K562 (cell line): ENCODE data around the gene MACF1. TPM values are rescaled to one million over a fixed set of nuclear protein-coding genes. Genes with fewer than 3 reads are reported as not detected.

Experiments
- ETV6 ChIP-seq, 3 experiments: fragments of 150-350 bp in 1 of 3; sonication (generic) in 1 of 3; formaldehyde crosslinking in 1 of 3; IDR thresholded peaks; 2 replicates each; pipeline versions ENCODE4 v1.6.1 to v1.8.0; 2014 to 2022; ENCODE audit warnings: borderline replicate concordance in 2 of 3, low read depth in 2 of 3, antibody characterized with exemption in 1 of 3, low read length in 1 of 3, mild to moderate bottlenecking in 1 of 3, missing genetic modification reagents in 1 of 3
- FOXJ2 ChIP-seq: fragments of 200-800 bp; sonication (Bioruptor generic); IDR thresholded peaks from 2 replicates; pipeline ENCODE4 v1.6.1; 2016; ENCODE audit warnings: missing genetic modification characterization, missing compliant biosample characterization
- KHSRP ChIP-seq: fragments of 450-650 bp; IDR thresholded peaks from 2 replicates; pipeline ENCODE4 v1.6.1; 2017
- NONO ChIP-seq, 2 experiments: fragments of 200-400 bp in 1 of 2; fragments of 450-650 bp in 1 of 2; formaldehyde crosslinking in 1 of 2; IDR thresholded peaks; 2 replicates each; pipeline ENCODE4 v1.6.1; 2017; ENCODE audit warnings: low read depth in 2 of 2, mild to moderate bottlenecking in 2 of 2, moderate library complexity in 2 of 2, low read length in 1 of 2
- PML ChIP-seq: IDR thresholded peaks from 2 replicates; pipeline ENCODE4 v1.6.1; 2012; ENCODE audit warnings: low read length, inconsistent platforms
- ZBTB17 ChIP-seq: fragments of 450-650 bp; formaldehyde crosslinking; IDR thresholded peaks from 2 replicates; pipeline ENCODE4 v1.4.0; 2020; ENCODE audit warnings: mild to moderate bottlenecking
- ZC3H4 ChIP-seq: sonication (generic); formaldehyde crosslinking; IDR thresholded peaks from 2 replicates; pipeline ENCODE4 v1.9.0; 2021; ENCODE audit warnings: missing genetic modification reagents, borderline replicate concordance
- ZNF24 ChIP-seq: fragments of 450-650 bp; IDR thresholded peaks from 2 replicates; pipeline ENCODE4 v1.6.1; 2016
- polyA plus RNA-seq, 8 experiments: library from polyadenylated mRNA; depleted of rRNA in 4 of 8; stranded (reverse) in 5 of 8; unstranded in 3 of 8; fragments of >200 nt; fragmentation: Nextera tagmentation in 2 of 8; fragmentation: Illumina TruSeq in 1 of 8; extraction: Ambion mirVana in 2 of 8; extraction: Trizol in 1 of 8; gene quantifications; 2 replicates each; pipeline versions ENCODE4 v1.2.1 to v1.2.3, GENCODE V29; 2011 to 2014; ENCODE audit warnings: inconsistent platforms in 1 of 8, missing spikeins in 1 of 8
- total RNA-seq, 7 experiments: library from RNA; depleted of rRNA in 6 of 7; stranded (reverse); fragments of >200 nt in 6 of 7; fragmentation: Illumina TruSeq in 2 of 7; extraction: Trizol in 2 of 7; gene quantifications; 2 replicates each; pipeline versions ENCODE4 v1.2.1 to v1.2.3, GENCODE V29; 2011 to 2021; ENCODE audit warnings: low replicate concordance in 1 of 7
- TF ChIP-seq, protein P1 (sequence below): fragments of 450-650 bp; IDR thresholded peaks from 2 replicates; pipeline ENCODE4 v1.6.1; 2016; ENCODE audit warnings: missing biosample characterization, missing genetic modification characterization
- TF ChIP-seq, protein P2 (sequence below): sonication (generic); formaldehyde crosslinking; IDR thresholded peaks from 2 replicates; pipeline ENCODE4 v1.8.0; 2023; ENCODE audit warnings: mild to moderate bottlenecking, missing genetic modification reagents
- TF ChIP-seq, protein P3 (sequence below), 2 experiments: fragments of 450-650 bp; IDR thresholded peaks; 2 replicates each; pipeline ENCODE4 v1.6.1; 2016; ENCODE audit warnings: mild to moderate bottlenecking in 2 of 2, borderline replicate concordance in 1 of 2, low read depth in 1 of 2, moderate library complexity in 1 of 2

Gene MACF1
- total and polyA plus RNA-seq, 9 of the 15 experiments (the other 6 are each of a cell fraction or from before 2014, with no cell fraction given): 13.2 to 232 (median 112) TPM

DNA sequence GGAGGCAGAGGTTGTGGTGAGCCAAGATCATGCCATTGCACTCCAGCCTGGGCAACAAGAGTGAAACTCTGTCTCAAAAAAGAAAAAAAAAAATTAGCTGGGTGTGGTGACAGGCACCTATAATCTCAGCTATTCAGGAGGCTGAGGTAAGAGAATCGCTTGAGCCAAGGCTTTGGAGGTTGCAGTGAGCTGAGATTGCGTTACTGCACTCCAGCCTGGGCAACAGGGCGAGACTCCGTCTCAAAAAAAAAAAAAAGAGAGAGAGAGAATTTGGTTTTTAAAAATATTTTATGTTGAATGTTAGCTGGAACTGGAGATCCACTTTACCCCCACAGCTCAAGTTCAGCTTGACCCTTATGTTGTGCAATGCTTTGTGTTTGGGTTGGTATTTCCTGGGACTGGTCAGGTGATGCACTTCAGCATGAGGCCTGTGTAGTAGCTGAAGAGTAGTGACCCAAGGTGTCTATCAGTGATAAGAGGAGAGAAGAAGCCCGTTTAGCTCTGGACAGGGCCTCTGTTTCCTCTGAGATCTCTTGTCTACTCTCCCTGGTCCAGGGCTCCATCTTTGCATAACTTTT lies 36.8 kb upstream of the MACF1 start (continued):
- no peak for TF ChIP-seq ETV6 (IDR thresholded peaks at IDR 0.05; ENCODE audit: borderline replicate concordance in 1 of 2, low read depth in 2 of 2, low read length in 1 of 2)
- TF ChIP-seq ETV6 (CRISPR knock-in tag; IDR thresholded peaks at IDR 0.05; ENCODE audit: borderline replicate concordance): no peak
- TF ChIP-seq, protein P1, sequence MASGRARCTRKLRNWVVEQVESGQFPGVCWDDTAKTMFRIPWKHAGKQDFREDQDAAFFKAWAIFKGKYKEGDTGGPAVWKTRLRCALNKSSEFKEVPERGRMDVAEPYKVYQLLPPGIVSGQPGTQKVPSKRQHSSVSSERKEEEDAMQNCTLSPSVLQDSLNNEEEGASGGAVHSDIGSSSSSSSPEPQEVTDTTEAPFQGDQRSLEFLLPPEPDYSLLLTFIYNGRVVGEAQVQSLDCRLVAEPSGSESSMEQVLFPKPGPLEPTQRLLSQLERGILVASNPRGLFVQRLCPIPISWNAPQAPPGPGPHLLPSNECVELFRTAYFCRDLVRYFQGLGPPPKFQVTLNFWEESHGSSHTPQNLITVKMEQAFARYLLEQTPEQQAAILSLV (tag): peak; percentile 92
- 0 out of 2 replicates have a peak, but pooled peaks have one; percentile 24 for TF ChIP-seq KHSRP
- peak in 1 of 2 experiments; percentile 86; a peak in 1 of 4 replicates for TF ChIP-seq NONO (IDR thresholded peaks at IDR 0.05; ENCODE audit: low read depth in 2 of 2, low read length in 1 of 2)
- TF ChIP-seq, protein P2, sequence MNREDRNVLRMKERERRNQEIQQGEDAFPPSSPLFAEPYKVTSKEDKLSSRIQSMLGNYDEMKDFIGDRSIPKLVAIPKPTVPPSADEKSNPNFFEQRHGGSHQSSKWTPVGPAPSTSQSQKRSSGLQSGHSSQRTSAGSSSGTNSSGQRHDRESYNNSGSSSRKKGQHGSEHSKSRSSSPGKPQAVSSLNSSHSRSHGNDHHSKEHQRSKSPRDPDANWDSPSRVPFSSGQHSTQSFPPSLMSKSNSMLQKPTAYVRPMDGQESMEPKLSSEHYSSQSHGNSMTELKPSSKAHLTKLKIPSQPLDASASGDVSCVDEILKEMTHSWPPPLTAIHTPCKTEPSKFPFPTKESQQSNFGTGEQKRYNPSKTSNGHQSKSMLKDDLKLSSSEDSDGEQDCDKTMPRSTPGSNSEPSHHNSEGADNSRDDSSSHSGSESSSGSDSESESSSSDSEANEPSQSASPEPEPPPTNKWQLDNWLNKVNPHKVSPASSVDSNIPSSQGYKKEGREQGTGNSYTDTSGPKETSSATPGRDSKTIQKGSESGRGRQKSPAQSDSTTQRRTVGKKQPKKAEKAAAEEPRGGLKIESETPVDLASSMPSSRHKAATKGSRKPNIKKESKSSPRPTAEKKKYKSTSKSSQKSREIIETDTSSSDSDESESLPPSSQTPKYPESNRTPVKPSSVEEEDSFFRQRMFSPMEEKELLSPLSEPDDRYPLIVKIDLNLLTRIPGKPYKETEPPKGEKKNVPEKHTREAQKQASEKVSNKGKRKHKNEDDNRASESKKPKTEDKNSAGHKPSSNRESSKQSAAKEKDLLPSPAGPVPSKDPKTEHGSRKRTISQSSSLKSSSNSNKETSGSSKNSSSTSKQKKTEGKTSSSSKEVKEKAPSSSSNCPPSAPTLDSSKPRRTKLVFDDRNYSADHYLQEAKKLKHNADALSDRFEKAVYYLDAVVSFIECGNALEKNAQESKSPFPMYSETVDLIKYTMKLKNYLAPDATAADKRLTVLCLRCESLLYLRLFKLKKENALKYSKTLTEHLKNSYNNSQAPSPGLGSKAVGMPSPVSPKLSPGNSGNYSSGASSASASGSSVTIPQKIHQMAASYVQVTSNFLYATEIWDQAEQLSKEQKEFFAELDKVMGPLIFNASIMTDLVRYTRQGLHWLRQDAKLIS (CRISPR knock-in tag): no peak
- peak; percentile 93 for TF ChIP-seq PML
- 0 out of 2 replicates have a peak, but pooled peaks have one; percentile 49 for TF ChIP-seq ZNF24
- 0 out of 2 replicates have a peak, but pooled peaks have one; percentile 60 for TF ChIP-seq ZBTB17 (CRISPR knock-in tag)
- TF ChIP-seq FOXJ2 (tag): peak; percentile 74
- no peak for TF ChIP-seq ZC3H4
- TF ChIP-seq, protein P3, sequence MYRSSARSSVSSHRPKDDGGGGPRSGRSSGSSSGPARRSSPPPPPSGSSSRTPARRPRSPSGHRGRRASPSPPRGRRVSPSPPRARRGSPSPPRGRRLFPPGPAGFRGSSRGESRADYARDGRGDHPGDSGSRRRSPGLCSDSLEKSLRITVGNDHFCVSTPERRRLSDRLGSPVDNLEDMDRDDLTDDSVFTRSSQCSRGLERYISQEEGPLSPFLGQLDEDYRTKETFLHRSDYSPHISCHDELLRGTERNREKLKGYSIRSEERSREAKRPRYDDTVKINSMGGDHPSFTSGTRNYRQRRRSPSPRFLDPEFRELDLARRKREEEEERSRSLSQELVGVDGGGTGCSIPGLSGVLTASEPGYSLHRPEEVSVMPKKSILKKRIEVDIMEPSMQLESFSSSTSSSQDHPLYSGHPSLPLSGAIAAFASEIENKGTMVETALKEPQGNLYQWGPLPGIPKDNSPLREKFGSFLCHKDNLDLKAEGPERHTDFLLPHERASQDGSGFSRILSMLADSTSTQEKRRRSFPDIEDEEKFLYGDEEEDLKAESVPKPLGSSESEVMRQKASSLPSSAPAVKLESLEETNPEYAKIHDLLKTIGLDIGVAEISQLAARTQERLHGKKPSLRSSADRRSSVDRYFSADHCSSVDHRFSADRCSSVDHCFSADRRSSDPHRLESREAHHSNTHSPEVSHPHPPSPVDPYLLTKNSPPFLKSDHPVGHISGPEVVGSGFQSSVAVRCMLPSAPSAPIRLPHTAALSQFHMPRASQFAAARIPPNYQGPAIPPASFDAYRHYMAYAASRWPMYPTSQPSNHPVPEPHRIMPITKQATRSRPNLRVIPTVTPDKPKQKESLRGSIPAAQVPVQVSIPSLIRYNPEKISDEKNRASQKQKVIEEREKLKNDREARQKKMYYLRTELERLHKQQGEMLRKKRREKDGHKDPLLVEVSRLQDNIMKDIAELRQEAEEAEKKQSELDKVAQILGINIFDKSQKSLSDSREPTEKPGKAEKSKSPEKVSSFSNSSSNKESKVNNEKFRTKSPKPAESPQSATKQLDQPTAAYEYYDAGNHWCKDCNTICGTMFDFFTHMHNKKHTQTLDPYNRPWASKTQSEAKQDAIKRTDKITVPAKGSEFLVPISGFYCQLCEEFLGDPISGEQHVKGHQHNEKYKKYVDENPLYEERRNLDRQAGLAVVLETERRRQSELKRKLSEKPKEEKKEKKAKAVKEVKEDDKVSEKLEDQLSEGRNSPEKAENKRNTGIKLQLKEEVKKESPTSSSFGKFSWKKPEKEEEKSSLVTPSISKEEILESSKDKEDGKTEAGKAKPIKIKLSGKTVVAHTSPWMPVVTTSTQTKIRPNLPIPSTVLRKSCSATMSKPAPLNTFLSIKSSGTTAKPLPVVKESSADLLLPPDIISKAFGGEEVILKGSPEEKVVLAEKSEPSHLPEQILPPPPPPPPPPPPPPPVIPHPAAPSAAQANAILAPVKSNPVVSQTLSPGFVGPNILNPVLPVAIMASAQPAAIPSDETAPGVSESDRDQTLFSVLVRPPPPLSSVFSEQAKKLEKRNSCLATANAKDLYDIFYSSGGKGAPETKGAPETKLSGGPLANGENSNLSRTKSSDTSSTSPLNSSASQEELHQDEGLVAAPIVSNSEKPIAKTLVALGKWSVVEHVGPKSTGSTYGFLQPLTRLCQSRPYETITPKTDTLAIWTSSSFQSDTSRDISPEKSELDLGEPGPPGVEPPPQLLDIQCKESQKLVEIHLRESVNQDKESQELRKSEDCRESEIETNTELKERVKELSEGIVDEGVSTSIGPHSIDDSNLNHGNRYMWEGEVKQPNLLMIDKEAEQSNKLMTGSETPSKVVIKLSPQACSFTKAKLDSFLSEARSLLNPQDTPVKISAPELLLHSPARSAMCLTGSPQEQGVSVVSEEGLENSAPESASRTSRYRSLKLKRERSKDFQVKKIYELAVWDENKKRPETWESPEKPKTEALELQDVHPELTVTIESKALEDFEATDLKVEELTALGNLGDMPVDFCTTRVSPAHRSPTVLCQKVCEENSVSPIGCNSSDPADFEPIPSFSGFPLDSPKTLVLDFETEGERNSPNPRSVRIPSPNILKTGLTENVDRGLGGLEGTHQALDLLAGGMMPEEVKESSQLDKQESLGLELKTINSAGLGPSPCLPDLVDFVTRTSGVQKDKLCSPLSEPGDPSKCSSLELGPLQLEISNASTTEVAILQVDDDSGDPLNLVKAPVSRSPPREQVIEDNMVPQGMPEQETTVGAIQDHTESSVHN (IDR thresholded peaks at IDR 0.05; ENCODE audit: borderline replicate concordance in 1 of 2, low read depth in 1 of 2): 0 out of 4 replicates have a peak, but pooled peaks of 1 of the 2 experiments have one; percentile 42
